Right ventricle myocardium superior (tissue), 1 donor: ENCODE measurements around the gene BMF. TPM values are rescaled to one million over a fixed set of nuclear protein-coding genes. Genes with fewer than 3 reads are reported as not detected.
"Not testable (repeated sequence)": the region's sequence is repeated elsewhere in the genome, so short reads cannot be mapped to it uniquely, and the experiment has no call there.

Source experiments
- ATAC-seq: fragments of 200-7000 bp; cut with Tn5 transposase; one replicate; pipeline ENCODE4 v1.9.1; 2020; ENCODE audit warnings: mild to moderate bottlenecking; ENCODE audit not compliant: poor library complexity
- DNase-seq: peaks from one replicate; pipeline ENCODE4 v3.0.0-alpha.2; 2020
- intact Hi-C: fragments of 100-400 bp; cut with DNase I; formaldehyde crosslinking; loops from one replicate; pipeline ENCODE4 v1.11.2; 2022
- total RNA-seq: library from RNA; stranded (reverse); fragmentation: NEBNext Ultra II Directional; extraction: Animal tissue kit (Norgen Biotek cat#: 25700); gene quantifications from one replicate; pipeline ENCODE4 v1.2.1, GENCODE V29; 2021
- donor health status: DM: no; HTN: yes; CAD: no; lungs with severe emphysema.

BMF gene
- total RNA-seq, 1 donor from 2014 or later, result 3.4 TPM

- intact Hi-C loops, result no loop called here
- DNase-seq (no peak), ATAC-seq (no peak)
Observed at GRCh38 chr15:40130799-40131502, 22.3 kb upstream of the BMF start.

GRCh38 chr15:40130118-40130517 is 21.4 kb upstream of the BMF start:
- intact Hi-C loops, result no loop called here
- DNase-seq (no peak), ATAC-seq (no peak)

GRCh38 chr15:40128766-40129660 is 20.3 kb upstream of the BMF start:
- ATAC-seq (no peak), DNase-seq (no peak)
- intact Hi-C loops, result no loop called here

- ATAC-seq, result no peak
- intact Hi-C loops, result no loop called here
- DNase-seq, result no peak
Observed at GRCh38 chr15:40125950-40126349, 17.3 kb upstream of the BMF start.

GRCh38 chr15:40124807-40125285 is 16.2 kb upstream of the BMF start:
- DNase-seq, ATAC-seq, intact Hi-C loops: not testable (repeated sequence)

- ATAC-seq, intact Hi-C loops, DNase-seq: not testable (repeated sequence)
Observed at GRCh38 chr15:40124333-40124732, 15.7 kb upstream of the BMF start.

GRCh38 chr15:40123863-40124262 is 15.2 kb upstream of the BMF start:
- ATAC-seq, DNase-seq, intact Hi-C loops: not testable (repeated sequence)

GRCh38 chr15:40122989-40123388 is 14.3 kb upstream of the BMF start:
- intact Hi-C loops, DNase-seq, ATAC-seq: not testable (repeated sequence)

- intact Hi-C loops, result no loop called here
- DNase-seq (no peak), ATAC-seq (peak; percentile 59)
Observed at GRCh38 chr15:40121911-40122638, 13.4 kb upstream of the BMF start.

- ATAC-seq (no peak), DNase-seq (no peak)
- intact Hi-C loops, result no loop called here
Observed at GRCh38 chr15:40118473-40118872, 9.8 kb upstream of the BMF start.

- ATAC-seq, result peak; percentile 62
- intact Hi-C loops, result no loop called here
Observed at GRCh38 chr15:40115670-40116093, 7.0 kb upstream of the BMF start.

GRCh38 chr15:40115106-40115505 is 6.4 kb upstream of the BMF start:
- ATAC-seq, intact Hi-C loops, DNase-seq: not testable (repeated sequence)

More at GRCh38 chr15:40115670-40116093, 7.0 kb upstream of the BMF start:
- DNase-seq, result no peak

GRCh38 chr15:40114218-40114617 is 5.5 kb upstream of the BMF start:
- ATAC-seq, result no peak
- intact Hi-C loops, result loop anchor here (5.0 kb wide), 1 partner anchor 48 kb away; the partner anchor contains the start of gene BUB1B
- no peak for DNase-seq

- no peak for DNase-seq
- no peak for ATAC-seq
- intact Hi-C loops, result loop anchor here (5.0 kb wide), 1 partner anchor 50 kb away; the partner anchor contains the start of gene BUB1B
Observed at GRCh38 chr15:40112789-40113188, 4.1 kb upstream of the BMF start.

- DNase-seq, result no peak
- no peak for ATAC-seq
- intact Hi-C loops, result loop anchor here (5.0 kb wide), 1 partner anchor 50 kb away; the partner anchor contains the start of gene BUB1B
Observed at GRCh38 chr15:40111888-40112287, 3.2 kb upstream of the BMF start.

GRCh38 chr15:40110866-40111550 is 2.3 kb upstream of the BMF start:
- no peak for ATAC-seq
- DNase-seq, result no peak
- intact Hi-C loops, result loop anchor here (5.0 kb wide), 1 partner anchor 51 kb away; the partner anchor contains the start of gene BUB1B

GRCh38 chr15:40108061-40108854 is 421 bp downstream of the BMF start:
- intact Hi-C loops, result loop anchor here (5.0 kb wide), 2 partner anchors 41 to 61 kb away; no protein-coding TSS in a partner anchor
- ATAC-seq (peak; percentile 14), DNase-seq (peak; percentile 83)
